K562 (cell line): ENCODE results near the gene ACBD4. TPM values are rescaled to one million over a fixed set of nuclear protein-coding genes. Genes with fewer than 3 reads are reported as not detected.

Source experiments
- CCNT2 ChIP-seq: IDR thresholded peaks from 2 replicates; pipeline ENCODE4 v1.6.1; 2011; ENCODE audit warnings: borderline replicate concordance, low read depth, mild to moderate bottlenecking, moderate library complexity, mixed read lengths, low read length; ENCODE audit not compliant: insufficient read length; ENCODE audit errors: extremely low read depth
- ID3 ChIP-seq, 2 experiments: fragments of 250-450 bp in 1 of 2; fragments of 450-650 bp in 1 of 2; sonication (Bioruptor Pico) in 1 of 2; IDR thresholded peaks; 2 replicates each; pipeline versions ENCODE4 v1.6.1 to v1.8.0; 2016 to 2021; ENCODE audit warnings: mild to moderate bottlenecking in 2 of 2, moderate library complexity in 2 of 2, missing compliant biosample characterization in 1 of 2, missing genetic modification characterization in 1 of 2
- MAX ChIP-seq: sonication (generic); formaldehyde crosslinking; IDR thresholded peaks from 2 replicates; pipeline ENCODE4 v1.9.0; 2022; ENCODE audit warnings: mild to moderate bottlenecking, missing genetic modification reagents
- MGA ChIP-seq: fragments of 450-650 bp; IDR thresholded peaks from 2 replicates; pipeline ENCODE4 v1.6.1; 2016; ENCODE audit warnings: mild to moderate bottlenecking, moderate library complexity
- POLR2G ChIP-seq: fragments of 200-400 bp; formaldehyde crosslinking; IDR thresholded peaks from 2 replicates; pipeline ENCODE4 v1.6.1; 2017; ENCODE audit warnings: low read depth, mild to moderate bottlenecking, antibody characterized with exemption, low read length, moderate library complexity
- TEAD4 ChIP-seq, 2 experiments: sonication (generic) in 1 of 2; formaldehyde crosslinking in 1 of 2; IDR thresholded peaks; 2 replicates each; pipeline versions ENCODE4 v1.6.1 to v1.8.0; 2012 to 2022; ENCODE audit warnings: borderline replicate concordance in 1 of 2, inconsistent platforms in 1 of 2, low read length in 1 of 2, mild to moderate bottlenecking in 1 of 2, missing genetic modification reagents in 1 of 2
- THRB ChIP-seq: fragments of 450-650 bp; formaldehyde crosslinking; conservative IDR thresholded peaks from 2 replicates; pipeline ENCODE4 v1.4.0; 2022; ENCODE audit warnings: mild to moderate bottlenecking, missing genetic modification characterization
- ZKSCAN3 ChIP-seq: fragments of 250-450 bp; sonication (Bioruptor Pico); IDR thresholded peaks from 2 replicates; pipeline ENCODE4 v1.4.0; 2020
- ZNF589 ChIP-seq: fragments of 200-800 bp; sonication (Bioruptor generic); IDR thresholded peaks from 2 replicates; pipeline ENCODE4 v1.6.1; 2016; ENCODE audit warnings: low read depth, missing genetic modification characterization, missing compliant biosample characterization
- polyA plus RNA-seq, 8 experiments: library from polyadenylated mRNA; depleted of rRNA in 4 of 8; stranded (reverse) in 5 of 8; unstranded in 3 of 8; fragments of >200 nt; fragmentation: Nextera tagmentation in 2 of 8; fragmentation: Illumina TruSeq in 1 of 8; extraction: Ambion mirVana in 2 of 8; extraction: Trizol in 1 of 8; gene quantifications; 2 replicates each; pipeline versions ENCODE4 v1.2.1 to v1.2.3, GENCODE V29; 2011 to 2014; ENCODE audit warnings: inconsistent platforms in 1 of 8, missing spikeins in 1 of 8
- total RNA-seq, 7 experiments: library from RNA; depleted of rRNA in 6 of 7; stranded (reverse); fragments of >200 nt in 6 of 7; fragmentation: Illumina TruSeq in 2 of 7; extraction: Trizol in 2 of 7; gene quantifications; 2 replicates each; pipeline versions ENCODE4 v1.2.1 to v1.2.3, GENCODE V29; 2011 to 2021; ENCODE audit warnings: low replicate concordance in 1 of 7

The ACBD4 gene
- total and polyA plus RNA-seq, 9 of the 15 experiments (the other 6 are each of a cell fraction or from before 2014, with no cell fraction given): 0.14 to 6.9 (median 4.6) TPM

- no peak for TF ChIP-seq ID3 (CRISPR knock-in tag; IDR thresholded peaks at IDR 0.05)
- TF ChIP-seq ID3 (tag; IDR thresholded peaks at IDR 0.05): peak; percentile 90
- TF ChIP-seq CCNT2: peak; percentile 74
- peak; percentile 8; the same call in 1 of the 2 replicates for TF ChIP-seq MGA
- TF ChIP-seq MAX (CRISPR knock-in tag): peak; percentile 69
- TF ChIP-seq TEAD4 (IDR thresholded peaks at IDR 0.05; ENCODE audit: low read length): 0 out of 2 replicates have a peak, but pooled peaks have one; percentile 48
- TF ChIP-seq TEAD4 (CRISPR knock-in tag; IDR thresholded peaks at IDR 0.05; ENCODE audit: borderline replicate concordance): no peak
- peak; percentile 100 for TF ChIP-seq THRB
- no peak for TF ChIP-seq ZKSCAN3 (CRISPR knock-in tag)
- TF ChIP-seq POLR2G: peak; percentile 99
- no peak; the same call in 1 of the 2 replicates for TF ChIP-seq ZNF589 (CRISPR knock-in tag)
Observed at GRCh38 chr17:45148183-45149036, 12.9 kb downstream of the ACBD4 start, which contains the start of gene HEXIM1 (continued).
